ENCODE results near the gene ANKRD35. TPM values are rescaled to one million over a fixed set of nuclear protein-coding genes. Genes with fewer than 3 reads are reported as not detected.

ANKRD35 gene
- total RNA-seq, 6 experiments from 2014 or later, result 1.1 to 2.5 (median 1.6) TPM

DNA sequence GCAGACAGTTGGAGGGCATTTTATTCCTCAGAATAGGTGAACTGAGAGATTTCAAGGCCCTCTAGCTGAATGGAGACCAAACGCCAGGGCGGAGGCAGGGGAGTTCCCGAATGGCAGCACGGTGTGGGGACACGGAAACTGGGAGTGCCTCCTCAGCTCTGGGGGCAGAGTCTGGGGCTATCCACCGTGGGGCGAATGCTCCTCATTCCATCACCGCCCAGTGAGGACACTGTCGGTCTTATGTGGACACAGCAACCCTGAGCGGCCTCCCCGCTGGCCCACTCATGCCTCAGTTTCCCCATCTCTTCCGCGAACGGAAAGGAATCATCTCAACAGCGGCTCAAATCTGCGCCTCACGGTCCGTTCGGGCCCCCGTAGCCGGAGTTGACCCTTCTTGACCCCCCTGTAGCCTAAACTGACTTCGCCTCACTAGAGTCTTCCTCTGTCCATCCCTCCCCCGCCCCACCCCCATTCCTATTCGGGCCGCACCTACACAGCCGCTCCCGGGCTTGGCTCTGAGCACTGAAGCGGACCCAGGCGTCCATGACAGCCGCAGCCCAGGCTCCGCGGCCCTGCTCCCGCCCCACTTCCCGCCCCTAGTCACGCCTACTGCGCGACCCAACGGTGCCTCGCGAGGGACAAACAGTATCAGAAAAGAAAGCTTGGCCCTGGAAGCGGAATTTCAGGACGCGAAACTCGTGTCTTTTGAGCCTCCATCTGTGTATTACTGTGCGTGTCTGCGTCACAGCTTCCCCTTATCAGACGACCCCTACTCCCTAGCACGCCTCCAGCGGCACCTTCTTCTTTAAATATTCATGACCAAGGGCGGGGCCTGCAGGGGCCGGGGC lies 32.7 kb upstream of the ANKRD35 start, which contains the start of gene PEX11B:
Gene PEX11B, minus strand, starts transcription at position 574 of the 848 bp plus-strand sequence. Its CDS starts 29 bp downstream, at position 545.
- Histone ChIP-seq H3K27me3 (no peaks in the 10 kb centered on the region), H3K27ac (peak within 1 kb of the TSS; percentile 73 to 91 (median 85)), H3K9me3 (no peaks in the 10 kb centered on the region), H3K36me3 (peaks cover 0 to 18% (median 10%) of the 10 kb centered on the region in 4 donors), H3K4me3 (peak within 1 kb of the TSS; percentile 88 to 95 (median 92)), H3K4me1 (peaks cover 0 to 15% (median 6%) of the 10 kb centered on the region in 4 donors)
- TF ChIP-seq CTCF (IDR thresholded peaks at IDR 0.05) (no peak), POLR2A (IDR thresholded peaks at IDR 0.05) (peak; percentile 35)
- DNase-seq, result peak; percentile 89 to 91 (median 91)
- intact Hi-C loops (cut with DNase I), result no loop called here
- WGBS (ENCODE audit: insufficient coverage, low coverage, low lambda C conversion rate, missing lambda C conversion rate), result 0% methylated on average over 18 of the region's 51 CpGs
- peak; percentile 92 to 95 (median 93) for ATAC-seq

GRCh38 chr1:145917595-145917994 lies 31.9 kb upstream of the ANKRD35 start:
- no peak for DNase-seq

DNA sequence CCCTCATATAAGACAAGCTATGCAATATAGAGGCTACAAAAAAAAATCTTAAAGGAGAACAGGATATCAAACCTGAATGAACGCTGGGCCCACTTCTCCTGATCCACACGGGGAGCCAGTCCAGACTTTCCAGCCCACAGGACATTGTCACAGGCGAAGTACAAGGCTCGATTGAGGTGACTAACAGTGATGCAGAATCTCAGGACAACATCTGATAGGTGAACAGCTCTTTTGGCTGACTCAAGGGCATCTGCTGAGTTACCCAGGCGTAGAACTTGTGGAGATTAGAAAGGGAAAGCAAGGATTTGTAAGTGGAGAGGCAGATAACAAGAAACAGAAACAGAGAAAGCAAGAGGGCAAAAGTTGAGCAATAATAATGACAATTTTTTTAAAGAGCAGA lies 31.1 kb upstream of the ANKRD35 start:
- intact Hi-C loops (cut with DNase I), result no loop called here
- ATAC-seq (no peak), DNase-seq (no peak)
- Histone ChIP-seq H3K27me3 (no peaks in the 10 kb centered on the region), H3K4me1 (peaks cover 0 to 15% (median 6%) of the 10 kb centered on the region in 4 donors), H3K27ac (no peak overlapping the region), H3K9me3 (no peaks in the 10 kb centered on the region), H3K4me3 (no peak overlapping the region), H3K36me3 (peaks cover 0 to 32% (median 13%) of the 10 kb centered on the region in 4 donors)
- no peak for TF ChIP-seq CTCF (IDR thresholded peaks at IDR 0.05)
- TF ChIP-seq POLR2A (IDR thresholded peaks at IDR 0.05), result no peak
- 78% methylated on average over 5 of the region's 5 CpGs for WGBS (ENCODE audit: insufficient coverage, low coverage, low lambda C conversion rate, missing lambda C conversion rate)

More at GRCh38 chr1:145917595-145917994, 31.9 kb upstream of the ANKRD35 start:
- 56% methylated on average over 5 of the region's 5 CpGs for WGBS (ENCODE audit: insufficient coverage, low coverage, low lambda C conversion rate, missing lambda C conversion rate)
- no peak for ATAC-seq
- Histone ChIP-seq H3K36me3 (peaks cover 0 to 23% (median 10%) of the 10 kb centered on the region in 4 donors), H3K4me3 (peak overlapping the region; percentile 88 to 95 (median 92)), H3K27ac (peak overlapping the region in 2 of 3 donors; percentile 73 to 91), H3K9me3 (no peaks in the 10 kb centered on the region), H3K4me1 (peaks cover 0 to 15% (median 6%) of the 10 kb centered on the region in 4 donors), H3K27me3 (no peaks in the 10 kb centered on the region)
- TF ChIP-seq POLR2A (IDR thresholded peaks at IDR 0.05), result no peak
- TF ChIP-seq CTCF (IDR thresholded peaks at IDR 0.05), result no peak
- intact Hi-C loops (cut with DNase I), result no loop called here

GRCh38 chr1:145912128-145912641 lies 26.5 kb upstream of the ANKRD35 start:
- TF ChIP-seq POLR2A (IDR thresholded peaks at IDR 0.05) (no peak), CTCF (IDR thresholded peaks at IDR 0.05) (no peak)
- Histone ChIP-seq H3K9me3 (no peaks in the 10 kb centered on the region), H3K27ac (no peak overlapping the region), H3K4me3 (no peak overlapping the region), H3K4me1 (peaks cover 0 to 3% (median 1%) of the 10 kb centered on the region in 4 donors), H3K36me3 (peaks cover 0 to 42% (median 14%) of the 10 kb centered on the region in 4 donors), H3K27me3 (no peaks in the 10 kb centered on the region)
- no peak for ATAC-seq
- intact Hi-C loops (cut with DNase I), result no loop called here
- WGBS (ENCODE audit: insufficient coverage, low coverage, low lambda C conversion rate, missing lambda C conversion rate), result 76% methylated on average over 9 of the region's 11 CpGs
- no peak for DNase-seq
